GM21381 (cell line): ENCODE results near the gene SSH2.
A peak's percentile ranks its signal among the peaks of the same experiment; 100 is the strongest.
"Not testable (repeated sequence)": the region's sequence is repeated elsewhere in the genome, so short reads cannot be mapped to it uniquely, and the experiment has no call there.

ENCODE experiments used
- ATAC-seq: cut with Tn5 transposase; IDR thresholded peaks from one replicate; pipeline ENCODE4 v1.9.1; 2021; ENCODE audit warnings: mild to moderate bottlenecking, moderate library complexity; ENCODE audit not compliant: unreplicated experiment

Gene SSH2

DNA sequence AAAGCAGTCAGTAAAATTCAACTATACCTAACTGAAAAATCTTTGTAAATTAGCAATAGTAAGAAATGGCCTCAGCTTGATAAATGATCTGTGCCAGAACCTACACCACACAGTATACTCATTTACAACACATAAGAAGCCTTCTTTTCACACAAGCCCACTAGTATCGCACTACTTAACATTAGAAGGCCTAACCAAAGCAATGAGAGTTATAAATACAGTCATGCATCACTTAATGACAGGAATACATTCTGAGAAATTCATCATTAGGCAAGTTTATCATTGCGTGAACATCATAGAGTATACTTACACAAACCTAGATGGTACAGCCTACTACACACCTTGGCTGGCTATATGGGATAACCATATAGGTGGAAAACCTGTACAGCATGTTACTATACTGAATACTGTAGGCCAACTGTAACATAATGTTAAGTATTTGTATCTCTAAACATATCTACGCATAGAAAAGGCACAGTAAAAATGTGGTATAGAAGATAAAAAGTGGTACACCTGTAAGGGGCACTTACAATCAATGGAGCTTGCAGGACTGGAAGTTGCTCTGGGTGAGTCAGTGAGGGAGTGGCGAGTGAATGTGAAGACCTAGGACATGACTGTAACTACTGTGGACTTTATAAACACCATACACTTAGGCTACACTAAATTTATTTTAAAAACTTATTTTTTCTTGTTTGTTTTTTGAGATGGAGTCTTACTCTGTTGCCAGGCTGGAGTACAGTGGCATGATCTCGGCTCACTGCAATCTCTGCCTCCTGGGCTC, 180.8 kb downstream of the SSH2 start:
- no peak for ATAC-seq

DNA sequence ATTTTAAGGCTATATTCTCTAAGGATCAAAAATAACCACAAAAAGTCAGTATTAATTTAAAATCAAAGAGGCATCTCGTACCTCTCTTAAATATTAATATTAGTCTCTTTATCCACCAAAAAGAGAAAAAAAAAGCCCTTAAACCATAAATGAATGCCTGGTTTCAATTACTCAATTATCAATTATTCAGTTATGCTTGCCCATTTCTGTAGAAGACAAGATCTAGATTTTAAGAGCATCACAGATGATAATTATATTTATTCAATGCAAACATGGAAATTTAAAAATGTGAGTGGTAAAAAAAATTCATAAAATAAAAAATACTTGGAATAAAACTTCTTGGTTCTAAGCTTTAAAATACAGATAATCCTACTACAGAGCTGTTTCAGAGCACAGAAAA, 181.6 kb downstream of the SSH2 start:
- ATAC-seq, result no peak

DNA sequence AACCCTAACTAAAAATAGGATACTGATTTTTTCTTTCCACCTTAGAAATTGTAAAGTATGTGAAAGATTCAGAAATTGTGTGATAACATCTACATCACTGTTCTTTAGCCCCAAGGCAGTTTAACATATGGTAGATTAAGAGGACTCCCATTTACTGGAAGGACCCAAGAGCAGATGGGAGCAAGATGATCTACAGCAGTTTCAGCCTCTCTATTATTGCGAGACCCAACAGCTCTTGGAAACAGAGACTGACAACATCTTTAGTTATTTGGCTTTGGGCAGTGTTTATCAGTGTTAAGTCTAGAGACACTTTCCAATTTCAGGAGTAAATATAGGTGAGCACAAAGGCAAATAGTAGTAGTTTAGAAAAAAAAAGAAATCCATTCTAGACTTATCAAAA, 182.4 kb downstream of the SSH2 start:
- no peak for ATAC-seq

DNA sequence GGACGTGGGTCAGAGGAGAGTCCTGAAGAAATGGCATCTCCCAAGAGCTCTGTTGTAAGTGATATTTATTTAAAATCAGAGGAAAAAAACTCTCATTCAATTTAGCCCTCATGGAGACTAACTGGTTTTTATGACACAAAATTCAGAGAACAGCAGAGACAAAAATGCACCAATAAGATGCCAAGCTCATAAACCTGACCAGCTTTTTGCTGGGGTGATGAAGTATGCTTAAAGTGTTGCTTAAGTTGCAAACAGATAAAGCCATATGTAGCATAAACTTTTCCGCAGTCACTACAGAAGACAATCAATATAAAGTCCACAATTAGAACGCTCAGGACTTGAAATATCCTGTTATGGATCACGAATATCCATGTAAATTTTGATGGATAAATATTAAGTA, 183.4 kb downstream of the SSH2 start:
- no peak for ATAC-seq

DNA sequence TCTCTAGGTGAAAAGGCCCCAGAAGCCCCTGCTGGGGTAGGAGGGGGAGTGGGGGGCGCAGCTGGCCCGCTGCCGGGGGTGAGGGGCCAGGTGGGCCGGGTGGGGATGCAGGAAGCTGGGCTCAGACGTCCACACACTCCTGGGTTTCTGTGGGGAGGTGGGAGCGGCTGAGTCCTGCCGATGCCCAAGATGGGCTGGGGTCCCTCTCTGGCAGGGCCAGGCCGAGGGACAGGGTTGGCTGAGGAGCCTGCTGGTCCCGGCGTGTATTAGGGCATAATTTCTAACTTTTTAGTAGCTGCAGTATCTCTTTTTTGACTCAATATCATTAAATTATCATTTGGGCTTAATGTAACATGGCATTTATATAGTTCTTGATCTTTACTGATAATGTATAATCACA, 185.9 kb downstream of the SSH2 start:
- ATAC-seq, result no peak

DNA sequence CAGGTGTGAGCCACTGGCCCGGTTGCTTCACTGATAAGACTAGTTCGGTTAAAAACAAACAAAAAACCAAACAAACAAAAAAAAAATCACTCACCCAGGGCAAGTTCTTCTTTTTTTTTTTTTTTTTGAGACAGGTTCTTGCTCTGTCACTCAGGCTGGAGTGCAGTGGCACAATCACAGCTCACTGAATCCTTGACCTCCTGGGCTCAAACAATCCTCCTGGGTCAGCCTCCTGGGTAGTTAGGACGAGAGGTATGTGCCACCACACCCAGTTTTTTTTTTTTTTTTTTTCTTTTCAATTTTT, 187.9 kb downstream of the SSH2 start:
- ATAC-seq, result no peak

DNA sequence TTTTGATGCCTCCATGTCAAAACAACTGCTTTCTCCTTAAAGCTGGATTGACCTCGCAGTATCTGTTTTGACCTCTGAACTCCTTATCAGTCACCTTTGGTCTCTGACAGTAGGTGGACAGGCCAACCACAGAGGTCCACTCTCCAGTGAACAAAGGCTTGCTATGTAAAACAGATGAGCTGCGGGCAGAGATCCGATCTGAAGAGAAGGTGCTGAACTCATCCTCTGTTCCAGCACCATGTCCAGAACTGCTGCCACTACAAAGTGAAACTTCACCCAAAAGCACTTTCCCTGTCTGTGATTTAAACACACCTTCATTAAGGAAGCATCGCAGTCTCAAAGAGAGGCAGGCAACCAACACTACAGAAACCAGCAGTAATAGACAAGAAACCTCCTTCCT, 190.0 kb downstream of the SSH2 start:
- ATAC-seq, result no peak

DNA sequence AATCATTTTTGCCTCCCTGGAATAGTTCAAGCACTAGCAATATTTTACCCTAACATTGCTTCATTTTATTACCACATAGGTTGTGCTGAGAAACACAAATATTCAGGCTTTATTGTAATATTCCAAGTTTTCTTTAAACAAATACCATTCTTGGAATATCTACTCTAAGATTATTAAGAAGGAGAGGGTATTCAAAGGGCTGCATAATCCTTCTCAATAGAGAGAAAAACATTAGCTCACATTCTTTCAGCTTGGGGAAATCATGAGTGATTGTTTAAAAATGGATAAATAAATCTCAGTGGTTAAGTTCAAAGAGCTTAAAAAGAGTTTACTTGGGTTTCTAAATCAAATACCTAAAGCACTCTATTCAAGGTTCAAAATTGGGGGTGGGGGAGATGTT, 195.4 kb downstream of the SSH2 start:
- ATAC-seq, result no peak

DNA sequence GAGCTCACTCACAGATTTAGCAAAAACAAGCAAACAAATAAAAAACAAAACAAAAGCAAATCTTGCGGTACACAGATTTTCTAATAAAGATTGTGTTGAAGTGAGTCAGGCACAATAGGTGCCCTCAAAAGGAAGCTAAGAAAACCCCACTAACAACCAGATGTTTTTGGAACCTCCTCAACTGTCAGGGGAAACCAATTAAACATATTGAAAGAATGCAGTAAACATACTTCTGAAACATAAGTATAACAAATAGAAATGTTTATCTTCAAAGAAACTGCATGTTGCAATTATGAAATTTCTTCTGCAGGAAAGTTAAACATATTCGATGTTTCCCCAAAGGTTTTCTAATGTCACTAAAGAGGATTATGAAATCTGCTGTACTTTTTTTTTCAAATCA, 196.9 kb downstream of the SSH2 start:
- ATAC-seq, result no peak

DNA sequence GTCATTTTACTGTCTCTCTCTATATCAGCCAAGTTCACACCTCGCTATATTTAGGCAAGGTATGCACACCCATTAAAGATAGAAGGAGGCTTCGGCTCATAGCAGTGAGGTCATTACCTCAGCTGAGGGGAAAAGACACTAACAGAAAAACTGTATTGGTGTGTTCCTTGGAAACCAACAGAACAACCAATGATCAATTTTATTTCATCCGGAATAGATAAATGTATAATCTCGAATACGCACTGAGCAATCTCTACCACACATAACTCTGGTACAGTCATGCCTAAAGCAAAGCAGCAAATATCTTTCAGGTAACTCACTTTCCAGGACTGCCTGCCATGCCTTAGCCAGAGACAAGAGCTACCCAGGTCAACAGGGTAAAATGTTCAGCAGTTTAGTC, 197.4 kb downstream of the SSH2 start:
- ATAC-seq, result no peak

DNA sequence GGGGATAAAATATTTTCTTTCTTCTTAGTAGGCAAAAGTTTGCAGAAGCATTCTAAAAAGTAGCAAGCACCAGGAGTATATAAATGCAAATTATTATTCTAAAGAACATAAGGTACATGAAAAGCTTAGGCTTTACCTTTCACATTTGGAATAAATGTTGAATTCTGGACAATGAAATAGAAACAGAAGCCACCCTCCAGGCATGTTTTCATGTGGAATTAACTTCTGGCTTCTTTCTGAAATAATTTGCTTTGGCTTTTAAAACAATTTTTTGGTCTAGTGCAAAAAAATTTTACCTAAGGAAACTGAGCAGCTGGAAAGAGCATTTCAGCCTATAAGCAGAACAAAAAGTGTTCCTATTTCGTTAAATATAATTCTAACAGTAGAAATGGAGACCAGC, 197.8 kb downstream of the SSH2 start:
- no peak for ATAC-seq

DNA sequence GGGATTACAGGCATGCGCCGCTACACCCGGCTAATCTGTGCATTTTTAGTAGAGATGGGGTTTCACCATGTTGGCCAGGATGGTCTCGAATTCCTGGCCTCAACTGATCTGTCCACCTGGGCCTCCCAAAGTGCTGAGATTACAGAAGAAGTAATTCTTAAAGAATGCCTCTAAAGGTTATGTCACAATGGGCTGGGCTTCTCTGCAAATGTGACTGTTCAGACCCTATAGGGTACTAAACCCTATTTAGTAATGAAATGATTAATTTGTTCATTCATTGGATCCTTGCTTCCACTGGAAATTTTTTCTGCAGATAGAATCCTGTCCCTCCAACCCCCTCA, 198.5 kb downstream of the SSH2 start:
- no peak for ATAC-seq

DNA sequence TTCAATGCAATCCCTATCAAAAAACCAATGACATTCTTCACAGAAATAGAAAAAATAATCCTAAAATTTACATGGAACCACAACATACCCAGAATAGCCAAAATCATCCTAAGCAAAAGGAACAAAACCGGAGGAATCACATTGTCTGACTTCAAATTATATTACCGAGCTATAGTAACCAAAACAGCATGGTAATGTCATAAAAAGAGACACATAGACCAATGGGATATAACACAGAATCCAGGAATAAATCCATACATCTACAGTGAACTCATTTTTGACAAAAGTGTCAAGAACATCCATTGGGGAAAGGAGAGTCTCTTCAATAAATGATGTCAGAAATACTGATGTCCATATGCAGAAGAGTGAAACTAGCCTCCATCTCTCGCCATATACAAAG, 201.5 kb downstream of the SSH2 start:
- no peak for ATAC-seq

DNA sequence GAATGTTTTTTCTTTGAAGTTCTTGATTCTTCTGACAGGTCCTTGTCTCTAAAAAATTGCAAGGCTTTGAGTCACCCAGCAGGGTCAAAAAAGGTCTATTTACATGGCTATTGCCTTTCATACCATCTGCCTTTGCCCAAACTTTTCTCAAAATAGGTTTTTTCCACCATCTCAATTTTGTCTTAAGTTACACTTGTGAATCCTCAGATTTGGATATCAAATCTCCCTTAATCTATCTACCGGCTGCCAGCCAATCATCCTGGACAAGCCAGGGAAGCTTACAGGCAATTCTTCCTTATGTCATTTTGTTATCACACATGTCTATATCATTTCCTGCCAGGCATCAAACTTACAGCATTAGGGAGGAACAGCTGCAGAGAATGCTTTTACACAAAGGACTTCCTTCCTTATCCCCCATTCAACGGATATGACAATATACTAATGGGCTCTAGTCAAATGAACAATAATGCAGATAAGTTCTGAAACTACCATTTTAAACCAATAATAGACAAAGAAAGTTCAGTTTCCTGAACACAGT, 203.2 kb downstream of the SSH2 start:
- ATAC-seq, result no peak

DNA sequence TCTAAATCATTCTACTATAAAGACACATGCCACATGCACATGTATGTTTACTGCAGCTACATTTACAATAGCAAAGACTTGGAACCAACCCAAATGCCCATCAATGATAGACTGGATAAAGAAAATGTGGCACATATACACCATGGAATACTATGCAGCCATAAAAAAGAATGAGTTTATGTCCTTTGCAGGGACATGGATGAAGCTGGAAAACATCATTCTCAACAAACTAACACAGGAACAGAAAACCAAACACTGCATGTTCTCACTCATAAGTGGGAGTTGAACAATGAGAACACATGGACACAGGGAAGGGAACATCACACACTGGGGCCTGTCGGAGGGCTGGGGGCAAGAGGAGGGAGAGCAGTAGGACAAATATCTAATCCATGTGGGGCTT, 204.6 kb downstream of the SSH2 start:
- not testable (repeated sequence) for ATAC-seq

DNA sequence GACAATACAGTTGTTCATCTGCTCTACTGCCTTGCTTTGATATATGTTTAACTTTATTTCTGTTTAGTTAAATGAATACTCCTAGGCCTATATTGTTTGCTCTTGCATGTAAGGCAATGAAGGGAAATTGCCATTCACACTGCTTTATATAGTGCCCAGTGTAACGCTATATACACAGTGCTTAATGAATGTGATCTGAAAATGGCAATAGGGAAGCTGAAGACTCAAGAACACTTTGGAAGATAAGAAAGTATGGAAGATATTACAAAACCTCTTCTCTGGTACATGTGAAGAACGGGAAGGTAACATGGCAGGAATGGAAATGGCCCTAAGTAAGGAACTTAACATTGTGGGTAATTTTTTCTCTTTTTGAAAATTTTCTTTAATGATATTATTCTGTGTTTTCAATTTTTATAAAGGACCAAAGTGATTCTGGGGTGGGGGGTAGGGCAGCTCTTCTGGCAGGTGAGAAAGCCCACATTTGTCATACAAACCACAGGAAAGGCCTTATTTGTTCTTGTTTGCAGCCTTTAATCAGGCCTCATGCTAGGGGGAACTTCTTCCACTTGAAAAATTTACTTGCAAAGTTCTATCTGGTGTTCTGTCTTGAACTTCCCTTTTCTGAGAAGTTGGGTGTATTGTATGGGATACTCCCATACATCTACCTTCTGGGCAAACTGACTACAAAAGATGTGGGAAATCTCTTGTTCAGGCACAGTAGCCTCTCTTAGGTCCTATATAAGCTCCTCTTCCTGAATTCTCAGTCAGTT, 206.6 kb downstream of the SSH2 start:
- no peak for ATAC-seq

DNA sequence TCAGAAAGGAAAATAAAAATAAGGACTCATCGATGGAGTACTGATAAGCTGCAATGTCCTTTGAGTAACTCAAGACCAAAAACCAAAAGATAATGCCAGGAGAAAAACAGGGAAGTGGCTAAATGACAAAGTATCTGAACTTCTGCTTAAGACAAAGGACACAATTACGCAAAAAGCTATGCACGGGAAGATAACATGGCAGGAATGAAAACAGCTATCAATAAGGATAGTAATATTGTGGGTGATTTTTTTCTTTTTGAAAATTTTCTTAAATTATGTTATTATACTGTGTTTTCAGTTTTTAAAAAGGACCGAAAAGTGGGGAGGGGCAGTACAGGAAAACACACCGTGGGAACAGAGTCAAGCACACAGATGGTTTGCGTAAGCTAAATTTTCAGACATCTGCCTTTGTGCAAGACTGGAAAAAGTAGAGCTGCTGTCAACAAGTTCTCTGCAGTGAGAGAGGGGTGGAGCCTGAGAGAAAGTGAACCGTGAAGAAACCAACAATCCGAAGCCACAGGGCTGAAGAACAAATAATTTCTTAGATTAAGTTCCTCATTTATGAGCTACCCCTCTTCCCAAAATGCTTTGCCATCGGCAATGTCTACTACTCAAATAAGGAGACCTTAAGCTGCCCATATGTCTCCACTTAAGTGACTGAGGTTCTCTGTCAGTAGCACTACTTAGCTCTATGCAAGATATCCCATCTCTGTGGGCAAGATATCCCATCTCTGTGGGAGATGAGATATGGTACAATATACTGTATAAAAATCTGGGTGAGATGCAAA, 207.4 kb downstream of the SSH2 start:
- peak; percentile 74 for ATAC-seq

DNA sequence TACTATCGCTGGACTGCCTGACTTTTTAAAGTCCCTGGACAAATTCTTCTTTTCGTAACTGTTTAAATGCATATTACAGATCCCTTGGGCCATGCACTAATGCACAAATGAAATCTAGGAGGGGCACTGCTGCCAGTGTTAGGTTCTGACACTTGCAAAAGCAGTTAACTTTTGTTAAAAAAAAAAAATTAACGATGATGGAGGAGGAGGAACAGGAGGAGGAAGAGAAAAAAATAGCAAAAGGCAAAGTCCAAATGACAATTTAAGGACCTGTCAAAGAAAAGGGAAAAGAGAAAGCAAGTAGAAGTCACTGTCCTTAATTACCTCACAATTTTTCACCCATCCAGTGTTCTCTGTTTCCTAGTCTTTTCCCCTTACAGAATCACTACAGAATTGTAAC, 209.5 kb downstream of the SSH2 start:
- no peak for ATAC-seq

DNA sequence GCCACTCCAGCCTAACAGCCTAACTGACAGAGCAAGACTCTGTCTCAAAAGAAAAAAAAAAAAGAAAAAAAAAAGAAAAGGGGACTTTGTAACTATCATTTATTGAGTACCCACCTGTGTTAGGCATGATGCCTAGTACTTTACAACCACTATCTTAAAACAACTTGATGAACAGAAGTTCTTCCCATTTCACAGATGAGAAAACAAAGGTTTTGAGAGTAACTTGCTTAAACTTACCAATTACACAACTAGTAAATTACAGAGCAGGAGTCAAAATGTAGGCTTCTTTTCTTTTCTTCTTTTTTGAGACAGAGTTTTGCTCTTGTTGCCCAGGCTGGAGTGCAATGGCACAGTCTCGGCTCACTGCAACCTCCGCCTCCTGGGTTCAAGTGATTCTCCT, 210.6 kb downstream of the SSH2 start:
- no peak for ATAC-seq

DNA sequence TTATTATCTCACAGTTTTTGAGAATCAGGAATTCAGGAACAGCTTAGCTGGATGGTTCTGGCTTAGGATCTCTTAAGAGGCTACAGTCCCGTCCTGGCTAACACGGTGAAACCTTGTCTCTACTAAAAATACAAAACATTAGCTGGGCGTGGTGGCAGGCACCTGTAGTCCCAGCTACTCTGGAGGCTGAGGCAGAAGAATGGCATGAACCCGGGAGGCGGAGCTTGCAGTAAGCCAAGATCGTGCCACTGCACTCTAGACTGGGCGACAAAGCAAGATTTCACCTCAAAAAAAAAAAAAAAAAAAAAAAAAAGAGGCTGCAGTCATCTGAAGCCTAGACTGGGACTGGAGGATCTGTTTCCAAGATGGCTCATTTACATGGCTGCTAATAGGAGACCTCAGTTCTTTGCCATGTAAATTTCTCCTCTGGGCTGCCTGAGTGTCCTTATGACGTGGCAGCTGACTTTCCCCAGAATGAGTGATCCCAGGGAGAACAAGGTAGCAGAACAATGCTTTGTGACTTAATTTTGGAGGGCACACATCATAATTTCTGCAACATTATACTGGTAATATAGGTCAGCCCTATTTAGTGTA, 211.5 kb downstream of the SSH2 start:
- no peak for ATAC-seq

DNA sequence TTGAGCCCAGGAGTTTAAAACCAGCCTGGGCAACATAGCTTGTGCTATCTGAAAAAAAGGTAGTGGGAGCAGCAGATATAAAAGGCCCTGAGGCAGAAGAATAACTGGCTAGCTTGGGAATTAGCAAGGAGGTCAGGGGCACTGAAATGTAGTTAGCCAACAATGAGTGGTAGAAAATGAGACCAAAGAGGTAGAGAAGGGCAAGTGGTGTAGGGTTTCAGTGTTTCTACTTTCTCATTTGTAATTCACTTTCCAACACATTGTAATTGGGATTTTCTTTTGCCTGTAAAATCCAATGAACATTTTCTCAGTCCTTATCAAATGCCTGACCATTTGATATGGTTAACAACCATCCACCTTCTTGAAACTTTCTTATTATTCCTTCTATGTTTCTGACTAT, 212.2 kb downstream of the SSH2 start:
- no peak for ATAC-seq
